CD14-positive monocyte (primary cell): ENCODE data around the gene ACAP1. TPM values are rescaled to one million over a fixed set of nuclear protein-coding genes. Genes with fewer than 3 reads are reported as not detected.
A peak's percentile ranks its signal among the peaks of the same experiment; 100 is the strongest.

Experiments
- DNase-seq, 3 donors: peaks; one replicate each; pipeline ENCODE4 v3.0.0-alpha.2; 2011 to 2022
- H2AFZ ChIP-seq: 2 replicates; pipeline ENCODE4 v1.6.0; 2012; ENCODE audit warnings: mild to moderate bottlenecking, low read depth, low read length, inconsistent platforms; ENCODE audit not compliant: insufficient read depth, poor library complexity, severe bottlenecking
- H3K27ac ChIP-seq, 2 donors: 1 replicate in 1 of 2; 2 replicates in 1 of 2; pipeline ENCODE4 v1.5.1; 2012 to 2013; ENCODE audit warnings: low read length in 2 of 2, control low read depth in 1 of 2, inconsistent platforms in 1 of 2, low read depth in 1 of 2, mild to moderate bottlenecking in 1 of 2
- H3K27me3 ChIP-seq, 2 donors: one replicate each; pipeline versions ENCODE4 v1.6.0 to v1.6.1; 2011 to 2013; ENCODE audit warnings: low read length in 2 of 2; ENCODE audit not compliant: control insufficient read depth in 2 of 2, insufficient read depth in 2 of 2
- H3K36me3 ChIP-seq, 2 donors: replicated peaks in 1 of 2; 1 replicate in 1 of 2; 2 replicates in 1 of 2; pipeline versions ENCODE4 v1.5.1 to v1.6.1; 2012 to 2013; ENCODE audit warnings: low read length in 2 of 2, control low read depth in 1 of 2, inconsistent platforms in 1 of 2, mild to moderate bottlenecking in 1 of 2; ENCODE audit not compliant: insufficient read depth in 2 of 2, control insufficient read depth in 1 of 2
- H3K4me1 ChIP-seq, 2 donors: 1 replicate in 1 of 2; 2 replicates in 1 of 2; pipeline versions ENCODE4 v1.5.1 to v1.6.1; 2012 to 2013; ENCODE audit warnings: low read length in 2 of 2, control low read depth in 1 of 2, inconsistent platforms in 1 of 2, mild to moderate bottlenecking in 1 of 2, moderate library complexity in 1 of 2; ENCODE audit not compliant: insufficient read depth in 2 of 2, control insufficient read depth in 1 of 2
- H3K4me2 ChIP-seq: replicated peaks from 2 replicates; pipeline ENCODE3; 2012; ENCODE audit warnings: low read length, moderate library complexity, mild to moderate bottlenecking; ENCODE audit not compliant: poor library complexity, severe bottlenecking; ENCODE audit errors: extremely low read depth
- H3K4me3 ChIP-seq, 3 experiments: fragments of 200-600 bp in 1 of 3; sonication (generic) in 1 of 3; replicated peaks in 1 of 3; 1 replicate in 2 of 3; 2 replicates in 1 of 3; pipeline ENCODE4 v1.5.1; 2011 to 2013; ENCODE audit warnings: low read length in 3 of 3, mild to moderate bottlenecking in 3 of 3, control low read depth in 2 of 3, low read depth in 2 of 3, inconsistent platforms in 1 of 3, moderate library complexity in 1 of 3
- H3K79me2 ChIP-seq: 2 replicates; pipeline ENCODE4 v1.6.0; 2012; ENCODE audit warnings: mild to moderate bottlenecking, control low read depth, inconsistent platforms, low read length, moderate library complexity; ENCODE audit not compliant: insufficient read depth
- H3K9ac ChIP-seq: 2 replicates; pipeline ENCODE4 v1.6.0; 2017; ENCODE audit warnings: low read length, mild to moderate bottlenecking; ENCODE audit not compliant: insufficient read depth, poor library complexity, severe bottlenecking
- H3K9me3 ChIP-seq, 2 donors: replicated peaks in 1 of 2; 1 replicate in 1 of 2; 2 replicates in 1 of 2; pipeline versions ENCODE4 v1.5.1 to v1.6.1; 2012 to 2013; ENCODE audit warnings: low read length in 2 of 2, control low read depth in 1 of 2; ENCODE audit not compliant: control insufficient read depth in 1 of 2, insufficient read depth in 1 of 2
- H4K20me1 ChIP-seq: 2 replicates; pipeline ENCODE4 v1.6.0; 2012; ENCODE audit warnings: mild to moderate bottlenecking, low read length, control low read depth, moderate library complexity; ENCODE audit not compliant: insufficient read depth
- H3K27ac Mint-ChIP-seq, 7 donors: one replicate each; pipeline ENCODE4 v1.8.0; 2020; ENCODE audit warnings: mild to moderate bottlenecking in 7 of 7, mixed read lengths in 7 of 7, moderate library complexity in 6 of 7, inconsistent platforms in 2 of 7
- H3K27me3 Mint-ChIP-seq, 3 donors: one replicate each; pipeline ENCODE4 v1.8.0; 2021 to 2022; ENCODE audit warnings: low read depth in 3 of 3, mild to moderate bottlenecking in 3 of 3, mixed read lengths in 3 of 3, moderate library complexity in 3 of 3, inconsistent platforms in 1 of 3
- H3K36me3 Mint-ChIP-seq, 2 donors: one replicate each; pipeline ENCODE4 v1.8.0; 2020; ENCODE audit warnings: mixed read lengths in 2 of 2, inconsistent platforms in 1 of 2, mild to moderate bottlenecking in 1 of 2
- H3K4me1 Mint-ChIP-seq: one replicate; pipeline ENCODE4 v1.8.0; 2020; ENCODE audit warnings: mild to moderate bottlenecking, mixed read lengths
- H3K4me3 Mint-ChIP-seq, 2 donors: one replicate each; pipeline ENCODE4 v1.8.0; 2020; ENCODE audit warnings: mild to moderate bottlenecking in 2 of 2, mixed read lengths in 2 of 2, moderate library complexity in 1 of 2
- H3K9me3 Mint-ChIP-seq, 7 donors: one replicate each; pipeline ENCODE4 v1.8.0; 2020 to 2022; ENCODE audit warnings: mixed read lengths in 7 of 7, mild to moderate bottlenecking in 6 of 7, moderate library complexity in 6 of 7, inconsistent platforms in 2 of 7
- CTCF ChIP-seq: fragments of 200-600 bp; IDR thresholded peaks from one replicate; pipeline ENCODE4 v1.8.0; 2022; ENCODE audit warnings: antibody characterized with exemption, mild to moderate bottlenecking
- WGBS: methylation state at CpG from one replicate; pipeline ENCODE4 v1.1.5; 2013; ENCODE audit warnings: missing lambda C conversion rate; ENCODE audit not compliant: insufficient coverage; 5-methylcytosine and 5-hydroxymethylcytosine counted together
- intact Hi-C, 2 donors: fragments of 100-400 bp; cut with micrococcal nuclease; formaldehyde crosslinking; loops; one replicate each; pipeline versions ENCODE4 v1.15.0 to v1.15.1; 2023
- polyA plus RNA-seq, 3 donors: library from polyadenylated mRNA; depleted of rRNA in 1 of 3; unstranded in 2 of 3; stranded (reverse) in 1 of 3; fragments of 300-500 nt in 2 of 3; fragments of >200 nt in 1 of 3; fragmentation: Illumina TruSeq in 2 of 3; gene quantifications; 1 replicate in 2 of 3; 2 replicates in 1 of 3; pipeline ENCODE4 v1.2.3, GENCODE V29; 2012 to 2021

ACAP1 gene
- polyA plus RNA-seq, 3 donors = 32.1 to 68.5 (median 40.5) TPM

DNA sequence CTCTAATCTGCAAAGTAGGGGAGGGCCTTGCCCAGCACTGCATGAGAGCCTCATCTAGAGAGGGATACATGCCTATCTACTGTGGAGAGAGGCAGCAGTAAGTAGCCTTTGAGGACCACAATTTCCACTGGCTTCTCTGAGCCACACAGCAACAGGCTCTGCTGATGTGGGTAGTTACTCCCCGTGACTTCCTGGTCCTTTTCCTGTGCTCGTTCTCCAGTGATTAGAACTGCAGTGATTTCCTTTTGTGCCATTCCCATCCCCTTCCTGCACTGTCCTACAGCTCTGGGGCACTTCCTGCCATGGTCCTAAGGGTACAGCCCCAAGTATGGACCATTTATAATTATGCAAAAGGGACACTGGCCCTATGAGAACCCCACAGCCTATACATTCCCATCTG lies 55.0 kb downstream of the ACAP1 start:
- Histone ChIP-seq H3K4me2 (no peak overlapping the region), H3K79me2 (no peaks in the 10 kb centered on the region), H3K4me3 (no peak overlapping the region), H3K9me3 (no peaks in the 10 kb centered on the region), H2AFZ (no peak overlapping the region), H3K9ac (no peak overlapping the region), H3K27me3 (no peaks in the 10 kb centered on the region), H4K20me1 (no peaks in the 10 kb centered on the region), H3K36me3 (peaks cover 31 to 52% of the 10 kb centered on the region in 2 donors), H3K4me1 (peaks cover 15 to 19% of the 10 kb centered on the region in 2 donors), H3K27ac (no peak overlapping the region)
- Mint-ChIP-seq H3K36me3 (peaks cover 49 to 61% of the 10 kb centered on the region in 2 donors), H3K27me3 (peaks cover under 1 to 5% (median 3%) of the 10 kb centered on the region in 3 donors), H3K4me1 (peaks cover 15% of the 10 kb centered on the region), H3K4me3 (no peak overlapping the region), H3K27ac (no peak overlapping the region), H3K9me3 (peaks cover 0 to 2% (median 0%) of the 10 kb centered on the region in 7 donors)
- intact Hi-C loops = loop anchor here in 1 of 2 donors (5.0 kb wide), 1 partner anchor 39 kb away; the partner anchor contains the start of gene KCTD11
- 29% methylated on average over 2 of the region's 2 CpGs for WGBS
- TF ChIP-seq CTCF = no peak
- DNase-seq = no peak

DNA sequence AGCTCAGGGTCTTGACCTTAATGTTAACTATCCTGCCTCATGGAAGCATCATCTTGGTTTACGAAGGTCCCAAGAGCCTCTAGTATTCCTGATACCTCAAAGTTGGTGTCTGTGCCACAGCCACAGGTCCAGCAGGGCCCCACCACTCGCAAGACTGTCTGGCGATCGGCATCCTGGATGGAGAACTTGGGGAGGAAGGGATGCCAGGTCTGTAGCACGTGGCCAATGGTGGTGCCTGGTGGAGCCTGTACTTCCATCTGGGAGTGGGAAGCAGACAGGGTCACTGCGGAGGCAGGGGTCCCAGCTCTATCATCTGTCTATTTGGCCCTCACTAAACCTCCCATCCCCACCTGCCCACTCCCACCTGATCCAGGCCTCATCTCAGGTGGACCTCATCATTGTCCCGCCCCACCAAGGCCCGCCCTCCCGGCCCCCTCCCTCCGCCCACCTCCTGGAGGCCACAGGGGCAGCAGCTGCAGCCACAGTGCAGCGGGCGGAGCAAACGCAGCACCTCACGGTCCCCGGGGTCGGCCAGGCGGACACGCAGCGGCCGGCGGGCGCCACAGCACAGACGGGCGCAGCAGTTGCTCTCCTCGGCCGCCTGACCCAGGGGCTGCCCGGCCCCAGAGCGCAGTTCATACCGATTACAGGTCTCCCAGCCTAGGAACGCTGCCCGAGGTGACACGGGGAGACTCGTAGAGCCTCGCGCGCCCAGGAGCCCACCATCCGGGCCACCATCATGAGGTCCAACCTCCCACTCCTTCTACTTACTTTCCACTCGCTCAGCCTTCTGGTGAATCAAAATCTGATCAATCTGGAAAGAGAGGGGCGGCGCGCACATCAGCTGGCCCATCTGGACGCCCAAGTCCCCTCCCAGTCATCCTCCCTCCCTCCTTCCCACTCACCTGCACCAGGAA lies 56.6 kb downstream of the ACAP1 start:
- DNase-seq = no peak
- Histone ChIP-seq H3K9me3 (no peaks in the 10 kb centered on the region), H3K36me3 (peaks cover 31 to 48% of the 10 kb centered on the region in 2 donors), H3K79me2 (no peaks in the 10 kb centered on the region), H3K4me1 (peaks cover 15 to 19% of the 10 kb centered on the region in 2 donors), H3K27ac (no peak overlapping the region), H3K27me3 (no peaks in the 10 kb centered on the region), H3K4me3 (peak overlapping the region in 2 of 3 experiments; percentile 79 to 94), H3K9ac (peak overlapping the region; percentile 27), H3K4me2 (peak overlapping the region; percentile 99), H2AFZ (peak overlapping the region; percentile 97), H4K20me1 (no peaks in the 10 kb centered on the region)
- no peak for TF ChIP-seq CTCF
- peaks cover 0 to 2% (median 0%) of the 10 kb centered on the region in 7 donors for H3K9me3 Mint-ChIP-seq
- peaks cover 43 to 49% of the 10 kb centered on the region in 2 donors for H3K36me3 Mint-ChIP-seq
- peaks cover 15% of the 10 kb centered on the region for H3K4me1 Mint-ChIP-seq
- intact Hi-C loops = loop anchor here in 1 of 2 donors (5.0 kb wide), 1 partner anchor 41 kb away; the partner anchor contains the start of gene KCTD11
- peaks cover 0 to 5% (median 3%) of the 10 kb centered on the region in 3 donors for H3K27me3 Mint-ChIP-seq
- 94% methylated on average over 23 of the region's 42 CpGs for WGBS
- H3K4me3 Mint-ChIP-seq = peak overlapping the region; percentile 31 to 48
- no peak overlapping the region for H3K27ac Mint-ChIP-seq
